NCI-H1417 treated with DMSO at 0.1 percent for 48 hours (cell line): ENCODE measurements around the gene RARB.

ENCODE experiments used
- DNase-seq: peaks from one replicate; lab custom pipeline; 2025; lab: John Stamatoyannopoulos, UW

RARB gene

GRCh38 chr3:25604107-25604805 lies 176.2 kb downstream of the RARB start:
- DNase-seq: no peak

DNA sequence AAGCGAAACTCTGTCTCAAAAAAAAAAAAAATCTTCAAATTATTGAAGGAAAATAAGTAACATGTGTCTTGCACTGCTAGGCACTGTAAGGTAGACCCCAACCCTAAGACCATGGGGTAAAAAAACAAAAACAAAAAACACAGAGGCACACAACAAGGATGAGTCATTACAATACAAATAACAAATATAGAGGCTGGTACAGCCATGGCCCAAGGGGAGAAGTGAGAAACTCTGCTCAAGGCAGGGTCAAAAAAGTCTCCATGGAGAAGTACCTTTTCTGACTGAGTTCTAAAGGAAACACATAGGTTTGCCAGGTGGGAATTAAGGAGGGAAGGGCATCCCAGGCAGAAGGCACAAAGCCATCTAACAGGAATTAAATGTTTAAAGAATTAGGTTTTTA lies 182.1 kb downstream of the RARB start:
- DNase-seq: no peak

DNA sequence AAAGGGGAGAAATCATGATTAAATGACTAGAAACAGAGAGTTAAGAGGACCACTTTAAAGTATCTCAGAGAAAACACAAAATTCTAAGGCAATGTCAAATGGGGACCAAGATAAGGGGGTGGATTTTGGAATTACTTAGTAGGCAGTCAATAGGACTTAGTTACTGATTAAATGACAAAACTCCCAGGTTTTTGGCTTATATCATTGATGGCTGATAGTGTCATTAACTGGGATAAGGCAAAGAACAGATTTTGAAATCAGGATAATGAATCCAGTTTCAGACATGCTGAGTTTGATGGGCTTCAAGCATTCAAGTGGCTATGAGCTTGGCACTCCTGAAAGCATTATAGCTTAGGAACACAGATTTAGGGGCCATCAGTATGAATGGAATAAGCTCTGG lies 182.7 kb downstream of the RARB start:
- no peak for DNase-seq

DNA sequence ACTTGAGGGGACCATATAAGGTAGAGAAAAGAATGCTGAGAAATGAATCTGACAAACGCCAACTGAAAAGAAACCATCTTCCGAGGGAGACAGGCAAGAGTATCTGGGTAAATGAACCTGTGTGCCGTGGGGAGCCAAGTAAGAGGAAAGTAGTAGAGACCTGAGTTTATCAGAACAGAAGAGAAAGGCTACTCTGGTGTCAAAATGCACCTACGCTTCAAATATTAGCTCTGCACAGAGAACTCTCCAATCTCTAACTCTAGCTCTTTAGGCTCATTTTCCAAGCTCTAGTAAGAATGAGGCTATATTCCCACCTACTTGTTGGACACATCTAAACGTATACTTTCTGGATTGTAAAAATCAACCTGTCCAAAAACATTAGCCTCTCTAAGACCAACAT lies 183.1 kb downstream of the RARB start:
- no peak for DNase-seq

- no peak for DNase-seq
Observed at GRCh38 chr3:25618028-25618427, 190.0 kb downstream of the RARB start.

DNA sequence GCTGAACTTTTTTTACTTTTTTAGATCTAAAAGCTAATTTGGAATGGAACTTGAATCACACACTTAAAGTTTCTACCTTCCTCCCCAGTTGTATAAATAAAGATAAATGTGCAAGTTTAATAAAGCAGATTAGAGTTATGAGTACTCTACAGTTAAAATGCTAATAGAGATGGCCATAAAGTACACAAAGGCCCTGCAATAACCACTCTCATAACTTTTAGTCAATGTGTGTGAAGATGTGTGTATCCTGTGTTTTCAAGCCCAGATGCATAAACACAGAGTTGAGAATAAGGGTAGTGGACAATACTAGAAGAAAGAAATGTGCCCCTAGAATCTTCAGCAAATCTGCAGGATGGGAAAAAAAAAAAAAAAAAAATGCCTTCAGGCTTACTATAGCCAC lies 191.3 kb downstream of the RARB start:
- DNase-seq: no peak

DNA sequence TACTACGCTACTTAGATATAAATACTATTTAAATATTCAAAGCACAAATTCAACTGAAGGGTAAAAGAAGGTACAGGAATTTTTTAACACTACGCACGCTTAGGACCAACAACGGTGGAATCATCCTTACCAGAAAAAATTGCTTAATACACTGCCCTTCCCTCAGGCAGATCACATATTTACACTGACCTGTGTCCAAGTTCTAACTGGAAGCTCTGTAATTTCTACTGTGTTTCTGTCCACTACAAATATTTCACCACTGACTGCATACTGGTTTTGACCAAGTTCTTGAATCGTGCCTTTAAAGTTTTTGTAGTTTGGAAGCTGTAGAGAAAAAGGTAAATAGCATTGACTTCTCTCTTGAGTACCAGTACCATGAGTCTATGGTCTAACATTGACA lies 192.4 kb downstream of the RARB start:
- no peak for DNase-seq

DNA sequence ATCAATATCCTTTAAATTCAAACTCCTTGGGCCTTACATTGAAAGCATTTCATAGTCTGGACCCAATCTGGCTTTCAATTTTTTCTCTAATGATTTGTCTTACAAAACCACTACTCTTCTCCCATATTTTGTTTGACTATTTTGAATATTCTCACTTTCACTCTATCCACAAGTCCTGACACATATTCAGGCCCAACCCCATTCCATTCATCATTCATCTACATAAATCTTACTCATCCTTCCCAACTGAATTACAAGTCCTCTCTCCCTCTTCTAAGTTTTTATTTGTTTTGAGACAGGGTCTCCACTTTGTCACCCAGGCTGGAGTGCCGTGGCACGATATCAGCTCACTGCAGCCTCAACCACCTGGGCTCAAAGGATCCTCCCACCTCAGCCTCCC lies 193.0 kb downstream of the RARB start:
- no peak for DNase-seq

GRCh38 chr3:25631989-25632388 lies 203.9 kb downstream of the RARB start:
- no peak for DNase-seq

- no peak for DNase-seq
Observed at GRCh38 chr3:25633919-25634318, 205.9 kb downstream of the RARB start.

- DNase-seq: no peak
Observed at GRCh38 chr3:25635038-25635437, 207.0 kb downstream of the RARB start.
